Measurements from ENCODE around the gene UBLCP1. TPM values are rescaled to one million over a fixed set of nuclear protein-coding genes. Genes with fewer than 3 reads are reported as not detected.

UBLCP1 gene
- total and polyA plus RNA-seq, 2 of the 8 experiments (the other 6 are each of a cell fraction or from before 2014, with no cell fraction given): 13.0 to 40.9 TPM

- Histone ChIP-seq H3K56ac (replicated peaks; ENCODE audit: insufficient read length, low read depth, low read length) (no peak overlapping the region), H4K8ac (ENCODE audit: extremely low read depth, insufficient read depth, low read length) (no peak overlapping the region), H3K4me2 (ENCODE audit: insufficient read depth in 1 of 2, low read depth in 2 of 2, low read length in 2 of 2) (no peak overlapping the region), H3K36me3 (ENCODE audit: control insufficient read depth in 2 of 4, insufficient read depth in 4 of 4, low read length in 3 of 4) (no peaks in the 10 kb centered on the region), H3K79me1 (ENCODE audit: low read depth, low read length) (no peaks in the 10 kb centered on the region), H3K27me3 (replicated peaks in 1 of 4; ENCODE audit: control insufficient read depth in 3 of 4, extremely low read depth in 1 of 4, insufficient read depth in 3 of 4, low read length in 3 of 4) (no peaks in the 10 kb centered on the region; a peak in 2 of 7 replicates), H2AK5ac (ENCODE audit: low read depth, low read length) (no peak overlapping the region), H2AFZ (ENCODE audit: low read length) (no peak overlapping the region), H3K23me2 (ENCODE audit: low read depth, low read length) (no peaks in the 10 kb centered on the region; the same call in 1 of the 2 replicates), H2BK12ac (ENCODE audit: low read depth, low read length) (no peak overlapping the region), H3K4me1 (replicated peaks in 1 of 4; ENCODE audit: control insufficient read depth in 3 of 4, insufficient read depth in 4 of 4, low read length in 3 of 4) (no peaks in the 10 kb centered on the region), H3K4me3 (ENCODE audit: extremely low read depth in 1 of 4, insufficient read depth in 2 of 4, low read depth in 3 of 4, low read length in 4 of 4) (no peak overlapping the region), H4K91ac (replicated peaks; ENCODE audit: insufficient read length, low read length) (no peak overlapping the region), H3K14ac (ENCODE audit: insufficient read length) (no peak overlapping the region), H3K23ac (ENCODE audit: insufficient read length) (no peak overlapping the region), H3K9ac (replicated peaks in 1 of 4; ENCODE audit: extremely low read depth in 1 of 4, low read depth in 3 of 4, low read length in 3 of 4) (no peak overlapping the region), H2BK20ac (ENCODE audit: low read length) (no peak overlapping the region), H2BK120ac (replicated peaks; ENCODE audit: low read depth, low read length) (no peak overlapping the region), H3K18ac (ENCODE audit: extremely low read depth, low read length) (no peak overlapping the region), H3K9me3 (ENCODE audit: insufficient read depth in 2 of 2, low read depth in 1 of 2, low read length in 1 of 2) (no peaks in the 10 kb centered on the region), H3K4ac (replicated peaks; ENCODE audit: insufficient read length, low read depth, low read length) (no peak overlapping the region), H4K20me1 (replicated peaks in 1 of 2; ENCODE audit: control insufficient read depth in 1 of 2, insufficient read depth in 2 of 2, low read length in 2 of 2) (no peaks in the 10 kb centered on the region), H4K5ac (ENCODE audit: insufficient read length, low read depth, low read length) (no peak overlapping the region), H3K27ac (ENCODE audit: low read depth, low read length) (no peak overlapping the region), H2BK15ac (ENCODE audit: low read length) (no peak overlapping the region), H3K79me2 (ENCODE audit: control insufficient read depth in 1 of 2, insufficient read depth in 2 of 2, low read length in 2 of 2) (no peaks in the 10 kb centered on the region), H2BK5ac (ENCODE audit: low read depth, low read length) (no peak overlapping the region)
- ChIA-PET CTCF (ENCODE audit: partially characterized antibody) (no interaction called here), POLR2A (ENCODE audit: partially characterized antibody) (no interaction called here)
- FAIRE-seq: no peak
- DNase-seq (ENCODE audit: low read depth in 1 of 2, low spot score in 2 of 2): no peak
- TF ChIP-seq MAFK (IDR thresholded peaks at IDR 0.05; ENCODE audit: low read depth, low read length): no peak
- TF ChIP-seq CHD2 (IDR thresholded peaks at IDR 0.05; ENCODE audit: low read length): no peak
- no peak for TF ChIP-seq CTBP2 (IDR thresholded peaks at IDR 0.05; ENCODE audit: borderline replicate concordance, insufficient read depth, insufficient read length, low read length)
- no peak for TF ChIP-seq GTF2F1 (IDR thresholded peaks at IDR 0.05; ENCODE audit: borderline replicate concordance, low read depth, low read length)
- no peak for TF ChIP-seq ATF2 (IDR thresholded peaks at IDR 0.05; ENCODE audit: low read length)
- no peak for TF ChIP-seq EGR1 (IDR thresholded peaks at IDR 0.05; ENCODE audit: borderline replicate concordance, low read depth, low read length)
- no peak for TF ChIP-seq TAF7 (optimal IDR thresholded peaks at IDR 0.05; ENCODE audit: borderline replicate concordance, low read depth, low read length)
- no peak for TF ChIP-seq E2F6 (IDR thresholded peaks at IDR 0.05)
- no peak for TF ChIP-seq RFX5 (IDR thresholded peaks at IDR 0.05; ENCODE audit: borderline replicate concordance, low read depth, low read length)
- no peak for TF ChIP-seq GABPA (IDR thresholded peaks at IDR 0.05; ENCODE audit: borderline replicate concordance, insufficient read depth, low read length)
- TF ChIP-seq SP1 (IDR thresholded peaks at IDR 0.05; ENCODE audit: low read depth, low read length): no peak
- no peak for TF ChIP-seq ZNF274 (IDR thresholded peaks at IDR 0.05; ENCODE audit: borderline replicate concordance, extremely low read depth, low read length)
- no peak for TF ChIP-seq SUZ12 (IDR thresholded peaks at IDR 0.05; ENCODE audit: low read length)
Observed at GRCh38 chr5:159243385-159243784, 19.7 kb upstream of the UBLCP1 start.

All from H1 (cell line).